NCI-H345 (cell line): ENCODE measurements around the gene THOC7.

Experiments used
- DNase-seq: peaks from one replicate; lab custom pipeline; 2025; lab: John Stamatoyannopoulos, UW

The THOC7 gene

DNA sequence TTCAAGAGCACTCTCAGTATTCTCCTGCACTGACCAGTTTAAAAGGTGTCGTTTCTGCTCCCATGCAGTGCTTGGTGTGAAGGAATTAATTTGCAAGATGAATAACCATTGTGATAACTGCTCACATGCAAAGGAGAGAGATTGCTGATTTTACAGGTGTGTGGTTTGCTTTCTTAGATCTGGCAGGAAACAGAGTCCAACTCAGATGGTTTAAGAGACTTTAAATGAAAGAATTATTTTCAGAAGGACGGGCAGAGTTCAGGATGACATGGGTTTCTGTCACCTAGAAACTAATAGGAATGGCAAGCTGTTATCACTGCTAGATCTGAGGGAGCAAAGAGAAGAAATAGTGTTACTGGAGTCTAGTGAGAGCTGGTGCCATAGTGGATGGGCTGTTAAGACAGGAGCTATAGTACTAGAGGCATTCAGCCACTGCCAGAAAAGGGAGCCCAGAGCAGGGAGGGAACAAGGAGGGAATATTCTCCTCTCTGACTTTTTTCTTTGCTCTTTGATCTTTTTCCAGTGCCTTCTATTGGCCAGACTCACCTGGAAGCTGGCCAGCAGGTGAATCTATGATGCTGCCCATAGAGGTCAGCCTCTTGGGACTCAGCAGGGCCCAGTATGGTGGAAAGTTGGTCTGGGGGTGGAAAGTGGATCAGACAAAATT is 14.9 kb upstream of the THOC7 start:
- no peak for DNase-seq

DNA sequence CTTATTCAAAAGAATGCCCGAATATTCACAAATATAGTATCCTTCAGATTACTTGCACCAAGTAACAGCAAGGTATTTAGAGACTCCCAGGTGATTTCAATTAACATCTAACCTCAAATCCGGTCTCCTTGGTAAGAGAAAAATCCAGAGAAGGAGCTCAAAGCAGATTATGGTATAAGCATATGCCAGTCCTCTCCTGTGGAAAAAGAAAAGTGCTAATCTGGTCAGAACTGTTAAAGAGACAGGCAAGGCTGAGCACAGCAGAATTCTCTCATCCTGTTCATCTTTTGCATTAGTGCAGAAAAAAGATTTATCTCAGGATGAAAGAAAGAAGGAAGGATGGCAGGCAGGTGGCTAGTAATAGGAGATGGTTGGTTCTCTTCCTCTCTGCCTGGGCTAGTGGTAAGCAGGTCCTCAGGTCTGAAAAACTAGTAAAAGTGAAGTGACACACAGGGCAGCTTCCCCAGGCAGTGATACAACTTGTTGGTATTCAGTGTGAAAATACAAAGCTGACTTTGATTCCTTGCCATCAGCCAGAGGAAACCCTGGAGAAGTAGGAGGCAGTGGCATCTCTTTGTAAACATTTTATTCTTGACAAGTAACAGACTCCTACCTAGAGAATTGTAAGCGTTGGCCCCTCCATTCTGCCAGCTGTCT is 14.3 kb upstream of the THOC7 start:
- DNase-seq: no peak

DNA sequence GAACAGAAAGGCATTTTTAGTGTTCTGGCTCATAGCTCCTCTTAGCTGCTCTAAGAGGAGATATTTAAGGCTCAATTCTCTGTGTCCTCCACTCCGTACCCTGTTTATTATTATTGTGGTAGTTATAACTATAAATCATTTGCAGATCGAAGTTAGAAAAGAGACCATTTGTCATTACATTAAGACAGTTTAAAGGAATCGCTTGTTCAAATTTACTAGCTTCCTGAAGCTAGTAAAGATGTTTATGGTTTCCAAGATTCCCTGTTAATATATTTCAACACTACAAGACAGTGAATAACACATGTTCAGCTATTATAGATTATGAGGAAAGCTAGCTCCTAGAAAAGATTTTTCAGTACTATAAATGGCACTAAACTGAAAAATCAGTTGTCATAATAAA is 12.7 kb upstream of the THOC7 start:
- DNase-seq: no peak

DNA sequence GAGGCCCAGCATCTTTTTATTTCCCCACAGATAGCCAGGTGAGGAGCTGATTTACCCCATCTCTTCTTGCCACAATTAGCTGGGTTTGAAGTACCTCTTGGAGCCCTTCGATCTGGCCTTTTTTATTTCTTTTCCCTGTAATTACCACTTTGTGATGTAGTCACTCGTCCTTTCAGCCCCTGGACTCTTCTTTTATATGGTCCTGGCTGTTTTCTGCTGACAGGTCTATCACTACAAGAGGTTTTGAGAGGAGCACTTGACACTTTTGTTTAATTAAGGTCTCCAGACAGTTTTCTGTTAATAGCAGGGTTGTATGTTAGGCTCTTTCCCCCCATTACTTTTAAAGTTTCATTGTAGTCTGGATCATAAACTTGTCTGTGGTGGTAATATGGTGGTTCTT is 11.9 kb upstream of the THOC7 start:
- DNase-seq: no peak

DNA sequence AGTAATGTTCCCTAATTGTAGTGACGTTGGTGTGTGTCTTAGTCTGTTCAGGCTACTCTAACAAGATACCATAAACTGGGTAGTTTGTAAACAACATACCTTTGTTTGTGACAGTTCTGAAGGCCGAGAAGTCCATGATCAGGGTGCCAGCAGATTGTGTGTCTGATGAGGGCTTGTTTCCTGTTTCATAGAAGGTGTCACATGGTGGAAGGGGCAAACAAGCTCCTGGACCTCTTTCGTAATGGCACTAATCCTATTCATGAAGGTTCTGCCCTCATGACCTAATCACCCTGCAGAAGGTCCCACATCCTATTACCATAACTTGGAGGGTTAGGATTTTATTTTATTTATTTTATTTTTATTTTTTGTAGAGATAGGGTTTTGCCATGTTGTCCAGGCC is 11.2 kb upstream of the THOC7 start:
- DNase-seq: no peak

DNA sequence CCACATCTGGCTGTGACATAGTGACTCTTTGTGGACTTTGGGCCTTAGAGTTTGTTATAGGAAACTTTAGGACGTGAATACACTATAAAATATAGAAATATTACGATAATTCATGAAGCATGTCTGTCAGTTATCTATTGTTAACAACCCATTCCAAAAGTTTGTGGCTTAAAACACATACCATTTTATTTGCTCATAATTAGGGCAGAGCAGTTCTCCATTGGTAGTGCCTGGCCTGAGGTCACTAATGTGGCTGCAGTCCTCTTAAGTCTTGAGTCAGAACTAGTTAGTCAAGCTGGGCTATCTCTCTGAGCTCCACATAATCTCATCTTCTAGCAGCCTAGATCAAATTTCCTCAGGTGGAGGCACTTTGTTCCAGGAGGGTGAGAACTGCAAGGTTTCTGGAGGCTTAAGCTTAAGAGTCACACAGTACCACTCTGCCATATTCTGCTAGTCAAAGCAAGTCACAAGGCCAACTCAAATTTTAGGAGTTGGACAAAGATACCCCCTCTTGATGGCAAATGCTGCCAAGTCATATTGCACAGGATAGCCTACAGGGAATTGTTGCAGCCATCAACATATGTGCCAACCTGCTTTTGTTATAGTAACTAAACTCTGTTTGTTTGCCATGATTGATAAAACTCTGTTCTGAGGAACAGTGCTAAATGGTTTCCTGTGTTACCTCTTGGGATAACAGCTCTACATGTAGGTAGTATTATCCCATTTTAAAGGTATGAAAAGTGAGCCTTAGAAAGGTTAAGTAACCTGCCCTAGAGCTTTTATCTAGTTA is 8.7 kb upstream of the THOC7 start:
- no peak for DNase-seq

DNA sequence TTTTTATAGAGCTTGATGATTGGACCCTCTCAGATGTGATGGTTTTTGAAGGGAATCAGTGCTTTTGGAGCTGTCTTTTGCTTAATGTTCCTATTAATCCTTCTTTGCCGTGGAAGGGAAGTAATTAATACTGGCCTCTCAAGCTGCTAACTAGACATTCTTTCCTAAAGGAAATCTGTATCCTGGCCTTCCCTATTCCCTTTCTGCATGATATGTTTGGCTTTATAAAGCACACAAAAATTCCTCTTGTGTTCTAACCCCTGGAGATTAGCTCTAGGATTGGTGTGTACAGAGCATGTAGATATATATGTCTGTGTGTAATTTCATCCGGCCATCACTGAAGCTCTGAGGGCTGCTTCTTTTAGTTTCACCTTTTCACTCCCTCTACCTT is 7.0 kb upstream of the THOC7 start:
- no peak for DNase-seq

DNA sequence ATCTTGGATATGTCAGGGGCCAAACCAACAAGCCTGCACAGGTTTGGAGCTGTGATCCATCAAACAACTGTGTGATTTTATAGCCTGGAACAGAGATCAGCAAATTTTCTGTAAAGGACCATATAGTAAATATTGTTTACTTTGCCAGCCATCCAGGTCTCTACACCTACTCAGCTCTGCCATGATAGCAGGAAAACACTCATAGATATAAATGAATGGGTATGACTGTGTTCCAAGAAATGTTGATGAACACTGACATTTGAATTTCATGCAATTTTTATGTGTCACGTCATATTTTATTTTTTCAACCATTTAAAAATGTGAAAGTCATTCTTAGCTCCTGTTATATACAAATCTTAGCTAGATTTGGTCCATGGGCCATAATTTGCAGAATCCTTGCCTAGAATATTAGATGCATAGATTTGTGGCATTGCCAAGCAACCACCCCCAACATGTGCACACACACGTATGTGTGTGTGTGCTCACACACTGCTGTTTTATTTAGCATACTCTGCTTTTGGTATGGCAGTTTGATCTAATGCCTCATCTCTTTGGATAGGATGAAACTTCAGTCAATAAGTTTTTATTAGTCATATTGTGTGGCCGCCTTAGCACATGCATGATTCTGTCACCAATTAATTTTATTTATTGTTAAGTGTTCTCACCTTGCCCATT is 6.5 kb upstream of the THOC7 start:
- DNase-seq: no peak

DNA sequence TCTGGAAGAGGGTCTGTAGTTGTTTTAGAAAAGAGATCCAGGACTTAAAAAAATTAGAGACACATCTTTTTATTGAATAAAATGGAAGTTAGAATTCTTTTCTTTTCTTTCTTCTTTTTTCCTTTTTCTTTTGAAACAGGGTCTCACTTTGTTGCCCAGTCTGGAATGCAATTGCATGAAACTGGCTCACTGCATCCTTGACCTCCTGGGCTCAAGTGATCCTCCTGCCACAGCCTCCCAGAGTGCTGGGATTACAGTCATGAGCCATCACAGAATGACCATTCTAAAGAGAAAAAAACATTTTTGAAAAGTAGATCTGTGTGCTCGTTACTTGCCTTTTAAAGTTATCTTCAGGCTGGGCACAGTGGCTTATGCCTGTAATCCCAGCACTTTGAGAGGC is 3.6 kb upstream of the THOC7 start:
- DNase-seq: no peak

DNA sequence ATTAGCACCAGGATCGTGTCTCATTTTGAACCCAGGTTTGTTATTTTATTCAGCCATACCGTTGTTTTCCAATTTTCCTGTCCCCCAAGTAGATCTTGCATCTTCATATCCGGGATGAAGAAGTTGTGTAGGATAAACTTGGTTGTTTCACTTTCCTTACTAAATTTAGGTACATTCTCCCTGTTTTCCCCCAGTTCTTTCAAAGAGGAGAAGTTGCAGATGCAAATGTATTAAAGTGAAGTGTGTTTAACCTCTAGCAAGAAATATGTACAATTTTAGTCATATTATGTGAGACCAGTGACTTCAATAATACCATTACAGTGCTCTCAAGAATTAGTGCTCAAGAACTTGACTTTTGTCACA is 1.3 kb upstream of the THOC7 start:
- DNase-seq: no peak

DNA sequence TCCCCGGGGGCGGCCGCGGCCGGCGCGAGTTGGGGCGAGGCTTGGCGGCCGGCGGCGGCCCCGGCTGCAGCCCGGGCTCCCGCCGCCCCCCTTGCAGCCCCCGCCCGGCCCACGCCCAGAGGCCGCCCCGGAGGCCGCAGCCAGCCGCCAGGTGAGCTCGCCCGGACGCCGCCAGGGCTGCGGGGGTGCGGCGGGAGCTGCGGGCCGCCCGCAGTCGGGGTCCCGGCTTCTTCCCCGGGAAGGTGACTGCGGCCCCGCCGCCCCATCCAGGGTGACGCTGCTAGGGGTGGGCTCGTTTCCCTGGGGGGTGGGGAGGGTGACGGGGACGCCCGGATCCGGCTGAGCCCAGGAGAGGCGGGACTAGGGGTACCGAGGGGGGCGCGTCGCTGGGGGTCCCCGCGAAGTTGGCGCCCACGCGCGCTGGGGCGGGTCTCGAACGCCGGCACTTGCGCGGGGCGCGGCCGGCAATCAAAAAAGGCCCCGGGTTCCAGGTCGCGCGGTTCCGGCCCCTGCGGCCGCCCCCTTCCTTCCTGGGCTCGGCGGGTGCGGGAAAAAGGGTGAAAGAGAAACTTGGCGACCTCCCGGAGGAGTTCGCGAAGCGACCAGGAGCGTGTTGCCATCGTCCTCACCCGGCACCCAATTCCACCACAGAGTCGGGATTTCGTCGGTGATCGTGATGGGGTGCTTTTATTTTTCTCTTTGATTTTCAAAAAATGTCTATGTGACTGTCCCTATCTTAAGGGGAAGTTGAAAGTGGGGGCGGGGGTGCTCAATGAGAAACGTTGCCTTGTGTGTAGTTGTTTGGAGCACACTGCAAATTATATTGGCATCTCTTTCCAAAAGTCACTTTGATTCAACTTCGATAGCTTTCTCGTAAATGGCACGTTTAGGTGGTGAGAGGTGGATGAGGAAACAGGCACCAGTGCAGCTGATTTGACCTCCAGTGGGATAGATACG is 681 bp upstream of the THOC7 start:
- no peak for DNase-seq

DNA sequence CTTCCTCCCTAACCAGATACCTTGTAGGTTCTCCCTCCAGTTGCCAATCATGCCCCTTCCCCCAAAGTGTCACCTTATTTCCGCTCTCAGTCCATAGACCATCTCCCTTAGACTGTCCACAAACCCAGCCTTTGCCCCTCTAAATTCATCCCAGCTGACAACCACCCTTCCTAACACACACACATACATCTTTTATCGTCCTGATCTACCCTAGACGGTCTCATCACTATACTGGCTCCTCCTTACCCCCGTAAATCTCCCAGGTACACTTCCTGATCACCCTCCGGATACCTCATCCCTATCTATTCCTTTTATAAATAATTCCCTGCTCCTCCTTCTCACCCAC is 828 bp downstream of the THOC7 start:
- DNase-seq: no peak

DNA sequence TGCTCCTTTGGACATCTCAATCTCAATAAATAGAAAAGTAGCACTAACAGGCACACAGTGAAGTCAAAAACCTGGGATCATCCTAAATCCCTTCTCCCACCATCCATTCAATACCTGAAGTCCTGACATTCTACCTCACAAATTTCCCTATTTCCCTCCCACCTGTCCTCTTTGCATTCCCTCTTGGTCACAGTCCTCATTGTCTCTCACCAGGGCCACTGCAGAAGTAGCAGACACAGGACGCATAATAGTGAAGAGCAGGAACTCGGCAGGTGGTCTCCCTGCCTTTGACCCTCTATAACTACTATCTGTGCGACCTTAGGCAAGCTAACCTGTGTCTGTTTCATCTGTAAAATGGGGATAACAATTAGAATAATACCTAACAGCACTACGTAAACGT is 2.3 kb downstream of the THOC7 start:
- no peak for DNase-seq

DNA sequence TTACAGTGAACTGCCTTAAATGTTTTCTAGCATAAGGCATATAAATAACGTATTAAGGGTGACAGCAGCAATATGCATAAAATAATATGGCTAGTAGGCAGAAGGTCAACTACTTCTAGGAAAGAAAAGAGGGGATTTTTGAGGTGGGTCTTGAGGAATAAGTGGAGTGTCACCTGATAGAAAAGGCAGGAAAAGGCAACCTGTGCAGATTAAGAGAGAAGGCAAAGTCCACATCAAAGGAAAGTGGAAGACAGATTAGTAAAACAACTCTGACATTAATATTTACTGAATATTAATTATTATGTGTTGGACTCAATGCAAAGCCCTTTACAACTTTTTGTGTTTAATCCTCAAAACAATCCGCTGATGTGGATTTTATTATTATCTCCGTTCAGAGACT is 2.8 kb downstream of the THOC7 start:
- DNase-seq: no peak

DNA sequence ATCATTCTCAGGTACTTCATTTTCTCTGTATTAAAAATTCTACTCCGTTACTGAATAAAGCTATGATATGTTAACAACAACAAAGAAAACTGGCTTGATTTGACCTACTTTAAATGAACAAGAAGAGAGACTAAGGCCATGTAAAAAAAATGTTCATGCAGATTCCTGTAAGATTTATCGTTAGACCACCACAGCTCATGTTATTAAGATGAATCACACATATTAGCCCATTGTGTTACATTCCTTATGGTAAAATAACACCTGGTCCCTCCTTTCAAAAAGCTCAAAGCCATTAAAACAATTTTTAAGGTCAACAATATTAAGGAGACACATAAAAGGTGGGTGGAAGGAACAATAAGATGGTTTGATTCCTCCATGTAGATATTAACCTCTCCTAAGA is 6.3 kb downstream of the THOC7 start:
- no peak for DNase-seq

DNA sequence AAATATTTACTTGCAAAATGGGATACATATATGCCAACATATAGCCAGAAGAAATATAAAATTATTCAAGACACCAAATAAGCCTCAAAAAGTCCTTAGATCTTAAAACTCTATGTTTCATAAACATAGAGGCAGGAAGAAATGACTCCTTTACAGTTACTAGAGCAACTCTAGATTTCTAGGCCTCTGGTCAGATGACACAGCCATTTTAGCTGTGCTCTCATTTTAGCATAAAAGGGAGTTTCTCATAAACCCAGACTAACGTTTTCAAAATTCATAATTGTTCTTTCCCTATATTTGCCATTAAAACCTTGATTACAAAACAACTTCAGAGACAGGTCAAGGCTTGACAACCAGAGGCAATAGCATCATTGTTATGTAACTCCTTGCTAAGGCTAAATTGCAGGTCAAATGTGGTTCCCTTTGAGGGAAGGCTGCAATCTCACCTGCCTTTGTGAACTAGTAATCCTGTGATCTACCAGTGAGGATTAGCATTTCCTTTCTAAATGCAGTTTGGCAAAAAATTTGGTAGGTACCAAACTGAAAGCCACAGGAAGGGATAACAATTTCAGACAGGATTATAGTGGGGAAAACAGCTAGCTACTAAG is 8.2 kb downstream of the THOC7 start:
- DNase-seq: no peak

DNA sequence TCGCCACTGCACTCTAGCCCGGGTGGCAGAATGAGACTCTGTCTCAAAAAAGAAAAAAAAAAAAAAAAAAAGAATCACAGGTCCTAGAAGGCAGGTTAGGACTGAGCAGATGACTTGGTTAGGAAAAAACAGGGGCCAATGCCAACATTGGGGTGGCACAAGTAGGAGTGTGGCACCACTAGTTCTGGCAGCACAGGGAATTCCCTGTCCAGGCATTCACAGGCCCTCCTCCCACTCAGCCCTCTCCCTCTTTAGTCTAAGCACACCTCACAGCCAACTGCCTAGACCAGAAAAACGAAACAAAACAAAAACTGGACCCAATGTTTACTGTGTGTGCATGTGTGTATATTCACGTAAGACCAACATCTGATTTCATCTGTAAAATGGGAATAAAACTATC is 10.5 kb downstream of the THOC7 start:
- no peak for DNase-seq

DNA sequence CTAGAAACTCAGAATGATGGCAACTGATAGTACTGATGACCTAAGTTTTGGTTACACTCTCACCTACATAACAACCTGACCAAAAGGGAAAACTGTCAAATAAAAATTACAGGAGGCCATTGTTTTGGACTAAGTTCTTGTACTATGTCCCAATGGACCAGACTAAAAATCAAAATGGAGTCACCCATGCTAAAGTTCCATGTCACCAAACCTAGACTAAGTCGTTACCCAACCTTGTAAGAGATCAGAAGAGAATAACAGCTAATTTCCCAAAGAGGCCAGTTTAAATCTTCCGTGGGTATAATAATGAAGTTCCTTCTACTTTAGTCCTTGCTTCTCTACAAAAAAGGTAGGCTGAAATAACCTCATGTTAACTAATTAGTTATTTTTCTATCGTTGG is 12.3 kb downstream of the THOC7 start:
- no peak for DNase-seq

DNA sequence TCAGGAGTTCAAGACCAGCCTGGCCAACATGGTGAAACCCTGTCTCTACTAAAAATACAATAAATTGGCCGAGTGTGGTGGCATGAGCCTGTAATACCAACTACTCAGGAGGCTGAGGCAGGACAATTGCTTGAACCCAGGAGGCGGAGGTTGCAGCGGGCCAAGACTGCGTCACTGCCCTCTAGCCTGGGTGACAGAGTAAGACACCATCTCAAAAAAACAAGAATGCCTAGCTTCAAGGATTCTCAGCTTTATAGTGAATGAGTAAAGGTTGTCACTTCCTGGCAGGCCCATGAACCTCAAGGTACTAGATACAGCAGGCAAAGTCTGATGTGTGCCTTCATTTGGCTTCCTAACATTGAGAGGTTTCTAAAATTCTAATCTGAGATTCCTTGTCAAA is 14.4 kb downstream of the THOC7 start:
- no peak for DNase-seq

DNA sequence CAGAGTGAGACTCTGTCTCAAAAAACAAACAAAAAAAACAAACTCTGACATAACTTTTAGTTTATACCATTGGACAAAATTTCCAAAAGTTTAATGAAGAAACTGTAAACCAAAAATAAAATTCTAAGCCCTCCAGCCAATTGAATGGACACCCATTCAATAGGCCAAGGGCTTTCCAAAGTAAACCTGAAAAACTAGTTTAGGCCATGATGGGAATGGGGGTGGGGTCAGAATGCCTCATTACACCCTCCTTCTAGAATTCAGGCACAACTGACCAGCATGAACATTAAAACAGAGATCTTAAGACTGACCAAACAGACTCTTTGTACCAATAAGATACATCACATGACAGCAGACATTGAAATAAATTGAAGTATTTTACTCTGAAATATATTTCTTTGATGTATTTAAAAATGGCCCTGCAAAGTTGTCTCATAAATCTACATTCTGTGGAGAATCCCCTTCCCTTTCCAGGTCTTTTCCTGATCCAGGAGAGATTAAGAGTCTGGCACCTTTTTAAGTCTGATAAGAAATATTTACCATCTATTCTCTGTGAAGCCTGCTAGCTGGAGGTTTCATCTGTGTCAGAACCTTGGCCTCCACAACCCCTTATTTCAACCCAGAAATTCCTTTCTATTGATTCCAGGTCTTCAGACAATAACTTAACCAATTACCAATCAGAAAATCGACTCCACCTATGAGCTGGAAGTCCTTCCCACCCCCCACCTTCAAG is 15.7 kb downstream of the THOC7 start:
- DNase-seq: no peak

DNA sequence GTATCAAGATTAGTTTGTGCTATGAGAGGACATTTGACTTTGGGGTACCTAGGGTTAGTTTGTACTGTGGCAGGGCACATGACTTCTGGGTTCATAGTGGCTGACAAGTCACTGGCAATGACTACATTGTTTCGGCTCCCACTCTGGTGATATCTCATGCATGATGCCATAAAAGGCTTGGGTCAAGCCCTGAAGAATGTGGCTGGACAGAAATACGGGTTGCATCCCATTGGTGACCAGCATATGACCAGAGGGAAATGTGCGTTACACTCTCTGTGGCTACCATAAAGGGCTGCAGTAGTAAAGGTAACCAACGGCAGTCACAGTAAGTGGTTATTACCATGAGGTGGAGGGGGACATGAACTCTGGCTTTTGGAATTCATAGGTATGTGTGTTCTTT is 18.4 kb downstream of the THOC7 start:
- DNase-seq: no peak
